ENCODE measurements around the gene CALCB. TPM values are rescaled to one million over a fixed set of nuclear protein-coding genes. Genes with fewer than 3 reads are reported as not detected.
"Not testable (repeated sequence)": the region's sequence is repeated elsewhere in the genome, so short reads cannot be mapped to it uniquely, and the experiment has no call there.

CALCB gene
- total RNA-seq, 1 donor from 2014 or later, result not detected

GRCh38 chr11:15053191-15053685 is 20.2 kb upstream of the CALCB start:
- H3K36me3 Mint-ChIP-seq, result no peaks in the 10 kb centered on the region
- H3K27me3 Mint-ChIP-seq (ENCODE audit: low read depth), result peaks cover 3% of the 10 kb centered on the region
- DNase-seq (ENCODE audit: low spot score in 2 of 2, unreplicated experiment in 2 of 2), result no peak
- TF ChIP-seq CTCF (IDR thresholded peaks at IDR 0.05; ENCODE audit: unreplicated experiment), result no peak
- peaks cover 3% of the 10 kb centered on the region for H3K9me3 Mint-ChIP-seq
- H3K4me1 Mint-ChIP-seq, result no peaks in the 10 kb centered on the region
- H3K27ac Mint-ChIP-seq, result no peak overlapping the region
- H3K4me3 Mint-ChIP-seq, result no peak overlapping the region

GRCh38 chr11:15055620-15056356 is 17.6 kb upstream of the CALCB start:
- no peaks in the 10 kb centered on the region for H3K36me3 Mint-ChIP-seq
- TF ChIP-seq CTCF (IDR thresholded peaks at IDR 0.05; ENCODE audit: unreplicated experiment), result no peak
- H3K9me3 Mint-ChIP-seq, result no peaks in the 10 kb centered on the region
- H3K4me1 Mint-ChIP-seq, result no peaks in the 10 kb centered on the region
- H3K27me3 Mint-ChIP-seq (ENCODE audit: low read depth), result peaks cover 3% of the 10 kb centered on the region
- no peak overlapping the region for H3K4me3 Mint-ChIP-seq
- H3K27ac Mint-ChIP-seq, result no peak overlapping the region
- no peak for DNase-seq (ENCODE audit: low spot score in 2 of 2, unreplicated experiment in 2 of 2)

- H3K9me3 Mint-ChIP-seq, result peaks cover 2% of the 10 kb centered on the region
- no peak for TF ChIP-seq CTCF (IDR thresholded peaks at IDR 0.05; ENCODE audit: unreplicated experiment)
- DNase-seq (ENCODE audit: low spot score in 2 of 2, unreplicated experiment in 2 of 2), result no peak
- H3K36me3 Mint-ChIP-seq, result no peaks in the 10 kb centered on the region
- H3K27ac Mint-ChIP-seq, result no peak overlapping the region
- no peak overlapping the region for H3K4me3 Mint-ChIP-seq
- no peaks in the 10 kb centered on the region for H3K4me1 Mint-ChIP-seq
- H3K27me3 Mint-ChIP-seq (ENCODE audit: low read depth), result peaks cover 3% of the 10 kb centered on the region
Observed at GRCh38 chr11:15057329-15057728, 16.1 kb upstream of the CALCB start.

- Mint-ChIP-seq H3K4me3 (no peak overlapping the region), H3K36me3 (no peaks in the 10 kb centered on the region), H3K27ac (no peak overlapping the region), H3K4me1 (no peaks in the 10 kb centered on the region), H3K9me3 (peaks cover 18% of the 10 kb centered on the region), H3K27me3 (ENCODE audit: low read depth) (peaks cover 3% of the 10 kb centered on the region)
- TF ChIP-seq CTCF (IDR thresholded peaks at IDR 0.05; ENCODE audit: unreplicated experiment), result no peak
- no peak for DNase-seq (ENCODE audit: low spot score in 2 of 2, unreplicated experiment in 2 of 2)
Observed at GRCh38 chr11:15059132-15059915, 14.1 kb upstream of the CALCB start.

GRCh38 chr11:15062599-15062998 is 10.8 kb upstream of the CALCB start:
- no peaks in the 10 kb centered on the region for H3K4me1 Mint-ChIP-seq
- H3K27ac Mint-ChIP-seq, result no peak overlapping the region
- H3K9me3 Mint-ChIP-seq, result peaks cover 19% of the 10 kb centered on the region
- no peak for TF ChIP-seq CTCF (IDR thresholded peaks at IDR 0.05; ENCODE audit: unreplicated experiment)
- no peak overlapping the region for H3K4me3 Mint-ChIP-seq
- no peak for DNase-seq (ENCODE audit: low spot score in 2 of 2, unreplicated experiment in 2 of 2)
- no peaks in the 10 kb centered on the region for H3K36me3 Mint-ChIP-seq
- H3K27me3 Mint-ChIP-seq (ENCODE audit: low read depth), result no peaks in the 10 kb centered on the region

GRCh38 chr11:15069751-15070150 is 3.6 kb upstream of the CALCB start:
- DNase-seq (ENCODE audit: low spot score in 2 of 2, unreplicated experiment in 2 of 2); H3K27me3 Mint-ChIP-seq (ENCODE audit: low read depth); H3K27ac Mint-ChIP-seq; H3K36me3 Mint-ChIP-seq; H3K4me1 Mint-ChIP-seq; H3K4me3 Mint-ChIP-seq: not testable (repeated sequence)
- peaks cover 30% of the 10 kb centered on the region for H3K9me3 Mint-ChIP-seq

Data from mesothelial cell of epicardium (in vitro differentiated cells).